H7 (cell line): Measurements from ENCODE around the gene BHLHE23. TPM values are rescaled to one million over a fixed set of nuclear protein-coding genes. Genes with fewer than 3 reads are reported as not detected.

ENCODE experiments used
- DNase-seq: peaks from one replicate; pipeline ENCODE4 v3.0.0; 2012
- H3K27me3 ChIP-seq: 2 replicates; pipeline ENCODE4 v1.6.0; 2011; ENCODE audit warnings: mild to moderate bottlenecking, low read length; ENCODE audit not compliant: control insufficient read depth, insufficient read depth
- H3K36me3 ChIP-seq: replicated peaks from 2 replicates; pipeline ENCODE4 v1.5.1; 2011; ENCODE audit warnings: low read length; ENCODE audit not compliant: control insufficient read depth, insufficient read depth
- H3K4me3 ChIP-seq: 2 replicates; pipeline ENCODE4 v1.5.1; 2011; ENCODE audit warnings: low read depth, mild to moderate bottlenecking, control low read depth, low read length, moderate library complexity; ENCODE audit not compliant: insufficient read depth
- total RNA-seq: library from RNA; depleted of rRNA; stranded (reverse); fragments of >200 nt; shearing (Covaris generic); gene quantifications from 2 replicates; pipeline ENCODE4 v1.2.3, GENCODE V29; 2014

Gene BHLHE23
- total RNA-seq, 1 experiment from 2014 or later: 2.1 TPM

- DNase-seq: peak; percentile 78
- H3K27me3 ChIP-seq: no peaks in the 10 kb centered on the region
- H3K36me3 ChIP-seq: no peaks in the 10 kb centered on the region
- H3K4me3 ChIP-seq: no peak overlapping the region
Observed at GRCh38 chr20:62986257-62986800, 20.4 kb downstream of the BHLHE23 start.

GRCh38 chr20:62985444-62985778 is 21.4 kb downstream of the BHLHE23 start:
- Histone ChIP-seq H3K36me3 (no peaks in the 10 kb centered on the region), H3K4me3 (no peak overlapping the region), H3K27me3 (no peaks in the 10 kb centered on the region)
- no peak for DNase-seq

- Histone ChIP-seq H3K36me3 (no peaks in the 10 kb centered on the region), H3K27me3 (no peaks in the 10 kb centered on the region), H3K4me3 (no peak overlapping the region)
- DNase-seq: no peak
Observed at GRCh38 chr20:62984666-62985443, 21.9 kb downstream of the BHLHE23 start.

- no peak for DNase-seq
- no peak overlapping the region for H3K4me3 ChIP-seq
- no peaks in the 10 kb centered on the region for H3K36me3 ChIP-seq
- no peaks in the 10 kb centered on the region for H3K27me3 ChIP-seq
Observed at GRCh38 chr20:62983210-62983609, 23.6 kb downstream of the BHLHE23 start.

GRCh38 chr20:62982124-62983075 is 24.4 kb downstream of the BHLHE23 start:
- H3K36me3 ChIP-seq: no peaks in the 10 kb centered on the region
- no peak for DNase-seq
- no peaks in the 10 kb centered on the region for H3K27me3 ChIP-seq
- H3K4me3 ChIP-seq: no peak overlapping the region

GRCh38 chr20:62980970-62981369 is 25.8 kb downstream of the BHLHE23 start:
- Histone ChIP-seq H3K36me3 (no peaks in the 10 kb centered on the region), H3K27me3 (peaks cover 2% of the 10 kb centered on the region; the same call in 1 of the 2 replicates), H3K4me3 (no peak overlapping the region)
- peak; percentile 73 for DNase-seq

- Histone ChIP-seq H3K4me3 (no peak overlapping the region), H3K36me3 (no peaks in the 10 kb centered on the region), H3K27me3 (peaks cover 5% of the 10 kb centered on the region; the same call in 1 of the 2 replicates)
- no peak for DNase-seq
Observed at GRCh38 chr20:62980380-62980960, 26.3 kb downstream of the BHLHE23 start.

GRCh38 chr20:62979876-62980373 is 26.8 kb downstream of the BHLHE23 start:
- peak; percentile 76 for DNase-seq
- peaks cover 9% of the 10 kb centered on the region; the same call in 1 of the 2 replicates for H3K27me3 ChIP-seq
- H3K4me3 ChIP-seq: no peak overlapping the region
- H3K36me3 ChIP-seq: no peaks in the 10 kb centered on the region

- Histone ChIP-seq H3K27me3 (peaks cover 10% of the 10 kb centered on the region; the same call in 1 of the 2 replicates), H3K4me3 (no peak overlapping the region), H3K36me3 (no peaks in the 10 kb centered on the region)
- no peak for DNase-seq
Observed at GRCh38 chr20:62979310-62979709, 27.5 kb downstream of the BHLHE23 start.

- no peak overlapping the region for H3K4me3 ChIP-seq
- DNase-seq: no peak
- no peaks in the 10 kb centered on the region for H3K36me3 ChIP-seq
- peaks cover 13% of the 10 kb centered on the region; the same call in 1 of the 2 replicates for H3K27me3 ChIP-seq
Observed at GRCh38 chr20:62978561-62978943, 28.2 kb downstream of the BHLHE23 start.

- H3K4me3 ChIP-seq: no peak overlapping the region
Observed at GRCh38 chr20:62977613-62978560, 28.9 kb downstream of the BHLHE23 start.

GRCh38 chr20:62976886-62977285 is 29.9 kb downstream of the BHLHE23 start:
- Histone ChIP-seq H3K36me3 (no peaks in the 10 kb centered on the region), H3K4me3 (no peak overlapping the region), H3K27me3 (peaks cover 24% of the 10 kb centered on the region)
- DNase-seq: no peak

More at GRCh38 chr20:62977613-62978560, 28.9 kb downstream of the BHLHE23 start:
- peaks cover 18% of the 10 kb centered on the region; the same call in 1 of the 2 replicates for H3K27me3 ChIP-seq
- H3K36me3 ChIP-seq: no peaks in the 10 kb centered on the region
- no peak for DNase-seq

GRCh38 chr20:62975812-62976508 is 30.8 kb downstream of the BHLHE23 start:
- Histone ChIP-seq H3K4me3 (no peak overlapping the region), H3K36me3 (no peaks in the 10 kb centered on the region), H3K27me3 (peaks cover 24% of the 10 kb centered on the region)
- DNase-seq: no peak
